Measurements from ENCODE around the gene SEMA6A. TPM values are rescaled to one million over a fixed set of nuclear protein-coding genes. Genes with fewer than 3 reads are reported as not detected.
A peak's percentile ranks its signal among the peaks of the same experiment; 100 is the strongest.

Gene SEMA6A
- total RNA-seq, 1 experiment from 2014 or later: 406 TPM

GRCh38 chr5:116510517-116510916, 64.1 kb downstream of the SEMA6A start:
- POLR2A ChIA-PET: no interaction called here

GRCh38 chr5:116509483-116510244, 65.0 kb downstream of the SEMA6A start:
- CTCF ChIA-PET: no interaction called here
- H3K36me3 Mint-ChIP-seq: peaks cover 11% of the 10 kb centered on the region
- no peaks in the 10 kb centered on the region for H3K27me3 Mint-ChIP-seq (ENCODE audit: low read depth)
- no peak for DNase-seq (ENCODE audit: low spot score)
- peaks cover 98% of the 10 kb centered on the region for H3K4me1 Mint-ChIP-seq
- peak overlapping the region; percentile 64 for H3K27ac Mint-ChIP-seq
- no peaks in the 10 kb centered on the region for H3K9me3 Mint-ChIP-seq
- TF ChIP-seq FOXP4 (CRISPR knock-in tag; IDR thresholded peaks at IDR 0.05) (no peak), PREB (CRISPR knock-in tag; IDR thresholded peaks at IDR 0.05; ENCODE audit: borderline replicate concordance) (no peak), IRF2 (CRISPR knock-in tag; IDR thresholded peaks at IDR 0.05; ENCODE audit: borderline replicate concordance, low read depth) (no peak), NFE2L1 (CRISPR knock-in tag; IDR thresholded peaks at IDR 0.05) (no peak), NR3C1 (CRISPR knock-in tag; conservative IDR thresholded peaks at IDR 0.05; ENCODE audit: low read depth) (no peak), OVOL2 (CRISPR knock-in tag; IDR thresholded peaks at IDR 0.05; ENCODE audit: borderline replicate concordance) (no peak), ZNF671 (CRISPR knock-in tag; IDR thresholded peaks at IDR 0.05) (no peak), ZNF532 (CRISPR knock-in tag; IDR thresholded peaks at IDR 0.05; ENCODE audit: borderline replicate concordance) (no peak)
- POLR2A ChIA-PET: interaction anchor here (1.1 kb wide), 1 partner anchor 11 kb away, joined by 3 read pairs; no protein-coding TSS in a partner anchor
- H3K4me3 Mint-ChIP-seq: peak overlapping the region; percentile 5; the same call in 1 of the 2 replicates
- ATAC-seq: peak; percentile 46

More at GRCh38 chr5:116510517-116510916, 64.1 kb downstream of the SEMA6A start:
- Mint-ChIP-seq H3K4me3 (no peak overlapping the region), H3K27me3 (ENCODE audit: low read depth) (no peaks in the 10 kb centered on the region), H3K27ac (peak overlapping the region; percentile 71), H3K36me3 (peaks cover 3% of the 10 kb centered on the region; the same call in 1 of the 2 replicates), H3K4me1 (peaks cover 98% of the 10 kb centered on the region), H3K9me3 (no peaks in the 10 kb centered on the region)
- CTCF ChIA-PET: no interaction called here
- ATAC-seq (no peak), DNase-seq (ENCODE audit: low spot score) (no peak)
- TF ChIP-seq HMGXB4 (CRISPR knock-in tag; IDR thresholded peaks at IDR 0.05) (no peak), NR2C2 (CRISPR knock-in tag; IDR thresholded peaks at IDR 0.05) (no peak), TEAD4 (CRISPR knock-in tag; IDR thresholded peaks at IDR 0.05) (no peak), FOXP1 (CRISPR knock-in tag; IDR thresholded peaks at IDR 0.05; ENCODE audit: borderline replicate concordance) (no peak)
